Measurements from ENCODE around the gene KLHDC10.

DNA sequence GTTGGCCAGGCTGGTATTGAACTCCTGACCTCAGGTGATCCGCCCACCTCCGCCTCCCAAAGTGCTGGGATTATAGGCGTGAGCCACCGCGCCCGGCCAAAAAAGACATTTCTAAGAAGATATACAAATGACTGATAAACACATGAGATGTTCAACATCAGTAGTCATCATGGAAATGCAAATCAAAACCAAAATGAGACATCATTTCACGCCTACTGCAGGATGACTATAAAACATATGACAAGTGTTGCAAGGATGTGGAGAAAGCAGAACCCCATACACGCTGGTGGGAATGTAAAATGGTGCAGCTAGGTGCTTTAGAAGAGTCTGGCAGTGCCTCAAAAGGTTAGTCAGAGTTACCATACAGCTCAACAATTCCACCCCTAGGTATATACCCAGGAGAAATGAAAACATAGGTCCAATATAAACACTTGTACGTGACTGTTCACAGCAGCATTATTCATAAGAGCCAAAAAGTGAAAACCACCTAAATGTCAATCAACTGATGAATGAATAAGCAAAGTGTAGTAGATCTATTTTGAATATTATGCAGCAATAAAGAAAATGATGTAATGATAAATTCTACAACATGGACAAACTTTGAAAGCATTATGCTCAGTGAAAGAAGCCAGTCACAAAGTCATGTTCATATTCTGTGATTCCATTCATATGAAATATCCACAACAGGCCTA lies 110.4 kb downstream of the KLHDC10 start:
- TF ChIP-seq POLR2A (IDR thresholded peaks at IDR 0.05; ENCODE audit: low read depth, low read length) (no peak), POLR2AphosphoS5 (IDR thresholded peaks at IDR 0.05; ENCODE audit: low read depth, low read length) (no peak), POU2F2 (IDR thresholded peaks at IDR 0.05; ENCODE audit: low read depth, low read length) (no peak), TAF1 (IDR thresholded peaks at IDR 0.05; ENCODE audit: low read depth, low read length) (no peak), SPI1 (IDR thresholded peaks at IDR 0.05; ENCODE audit: low read depth, low read length) (no peak), PAX5 (IDR thresholded peaks at IDR 0.05; ENCODE audit: insufficient read depth, low read length, severe bottlenecking) (no peak)

All from GM12891 (cell line).